ENCODE data around the gene UBE3A. TPM values are rescaled to one million over a fixed set of nuclear protein-coding genes. Genes with fewer than 3 reads are reported as not detected.
A peak's percentile ranks its signal among the peaks of the same experiment; 100 is the strongest.
"Not testable (repeated sequence)": the region's sequence is repeated elsewhere in the genome, so short reads cannot be mapped to it uniquely, and the experiment has no call there.

Gene UBE3A
- total and polyA plus RNA-seq, 4 experiments from 2014 or later, result 115 to 140 (median 124) TPM

DNA sequence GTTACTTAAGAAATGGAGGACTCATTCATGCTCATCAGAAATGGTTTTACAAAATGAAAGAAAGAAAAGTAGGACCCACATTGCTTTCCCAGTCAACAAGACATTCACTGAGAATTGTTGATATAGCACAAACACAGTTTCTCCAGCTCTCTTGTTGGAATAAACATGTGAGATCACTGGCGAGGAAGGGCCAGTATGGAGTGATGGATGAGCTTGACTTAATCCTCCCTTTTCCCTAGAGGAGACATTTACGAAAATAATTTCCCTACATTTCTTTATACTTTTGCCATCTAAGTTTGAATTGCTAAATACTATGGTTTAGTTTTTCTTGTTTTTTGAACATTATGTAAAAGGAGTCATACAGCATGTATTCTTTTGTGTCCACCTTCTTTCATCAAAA lies 15.9 kb upstream of the UBE3A start:
- H3K4me1 Mint-ChIP-seq, result no peaks in the 10 kb centered on the region
- H3K4me3 Mint-ChIP-seq, result no peak overlapping the region
- Histone ChIP-seq H3K4me3 (ENCODE audit: low read length in 2 of 2) (no peak overlapping the region), H3K27me3 (ENCODE audit: insufficient read depth, low read length) (no peaks in the 10 kb centered on the region), H3K36me3 (ENCODE audit: insufficient read depth, low read length) (no peaks in the 10 kb centered on the region), H3K27ac (ENCODE audit: low read depth, low read length) (no peak overlapping the region), H3K9me3 (ENCODE audit: control insufficient read depth in 1 of 2, low read length in 2 of 2) (peaks cover 0 to 10% of the 10 kb centered on the region in 2 donors), H3K4me1 (ENCODE audit: insufficient read depth, low read length) (no peaks in the 10 kb centered on the region)
- H3K27me3 Mint-ChIP-seq, result peaks cover 0 to under 1% of the 10 kb centered on the region in 2 donors
- H3K27ac Mint-ChIP-seq, result no peak overlapping the region
- H3K9me3 Mint-ChIP-seq, result peaks cover 0 to 20% (median 13%) of the 10 kb centered on the region in 8 donors
- ChIA-PET CTCF (ENCODE audit: partially characterized antibody) (no interaction called here), POLR2A (ENCODE audit: partially characterized antibody) (no interaction called here)
- peaks cover 0 to 6% of the 10 kb centered on the region in 2 donors for H3K36me3 Mint-ChIP-seq
- no peak for DNase-seq
- intact Hi-C loops (cut with micrococcal nuclease), result no loop called here

DNA sequence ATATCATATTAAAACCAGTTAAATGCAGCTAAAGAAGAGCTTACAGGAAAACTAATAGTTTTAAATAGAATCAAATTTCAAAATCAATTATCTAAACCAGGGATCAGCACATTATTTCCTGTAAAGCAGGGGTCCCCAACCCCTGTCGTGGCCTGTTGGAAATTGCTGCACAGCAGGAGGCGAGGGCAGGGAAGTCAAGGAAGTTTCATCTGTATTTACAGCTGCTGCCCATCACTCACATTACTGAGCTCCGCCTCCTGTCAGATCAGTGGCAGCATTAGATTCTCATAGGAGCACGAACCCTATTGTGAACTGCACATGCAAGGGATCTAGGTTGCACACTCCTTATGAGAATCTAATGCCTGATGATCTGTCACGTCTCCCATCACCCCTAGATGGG lies 14.4 kb upstream of the UBE3A start:
- H3K9me3 ChIP-seq (ENCODE audit: control insufficient read depth in 1 of 2, low read length in 2 of 2), result peaks cover 0 to 10% of the 10 kb centered on the region in 2 donors
- H3K4me3 Mint-ChIP-seq; H3K27ac Mint-ChIP-seq; H3K36me3 ChIP-seq (ENCODE audit: insufficient read depth, low read length); intact Hi-C loops (cut with micrococcal nuclease); H3K27me3 ChIP-seq (ENCODE audit: insufficient read depth, low read length); DNase-seq; H3K4me3 ChIP-seq (ENCODE audit: low read length in 2 of 2); POLR2A ChIA-PET (ENCODE audit: partially characterized antibody); H3K36me3 Mint-ChIP-seq; H3K27ac ChIP-seq (ENCODE audit: low read depth, low read length); H3K4me1 ChIP-seq (ENCODE audit: insufficient read depth, low read length); H3K4me1 Mint-ChIP-seq; H3K27me3 Mint-ChIP-seq: not testable (repeated sequence)
- CTCF ChIA-PET (ENCODE audit: partially characterized antibody), result interaction anchor here (1.5 kb wide), 1 partner anchor 12 kb away, joined by 4 read pairs; no protein-coding TSS in a partner anchor
- peaks cover 0 to 21% (median 13%) of the 10 kb centered on the region in 8 donors for H3K9me3 Mint-ChIP-seq

DNA sequence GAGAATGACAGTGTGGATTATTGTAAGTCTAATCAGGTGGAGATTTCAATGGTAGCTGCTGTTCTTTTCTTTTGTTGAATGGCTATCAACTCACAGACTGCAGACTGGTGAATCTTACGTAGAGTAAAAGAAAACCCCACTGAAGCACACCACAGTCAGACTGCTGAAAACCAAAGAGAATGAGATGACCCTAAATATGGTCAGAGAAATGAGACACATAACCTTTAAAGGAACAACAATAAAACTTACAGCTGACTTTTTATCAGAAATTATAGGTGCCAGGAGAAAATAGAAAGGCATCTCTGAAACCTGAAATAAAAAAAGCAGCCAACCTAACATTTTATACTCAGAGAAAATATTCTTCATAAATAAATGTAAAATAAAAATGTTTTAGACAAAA lies 12.7 kb upstream of the UBE3A start:
- H3K9me3 Mint-ChIP-seq, result peaks cover 0 to 21% (median 13%) of the 10 kb centered on the region in 8 donors
- Histone ChIP-seq H3K9me3 (ENCODE audit: control insufficient read depth in 1 of 2, low read length in 2 of 2) (peaks cover 0 to 10% of the 10 kb centered on the region in 2 donors), H3K36me3 (ENCODE audit: insufficient read depth, low read length) (no peaks in the 10 kb centered on the region), H3K4me3 (ENCODE audit: low read length in 2 of 2) (no peak overlapping the region), H3K27ac (ENCODE audit: low read depth, low read length) (no peak overlapping the region), H3K27me3 (ENCODE audit: insufficient read depth, low read length) (no peaks in the 10 kb centered on the region), H3K4me1 (ENCODE audit: insufficient read depth, low read length) (no peaks in the 10 kb centered on the region)
- ChIA-PET POLR2A (ENCODE audit: partially characterized antibody) (no interaction called here), CTCF (ENCODE audit: partially characterized antibody) (no interaction called here)
- peaks cover 0 to 6% of the 10 kb centered on the region in 2 donors for H3K36me3 Mint-ChIP-seq
- intact Hi-C loops (cut with micrococcal nuclease), result no loop called here
- H3K4me3 Mint-ChIP-seq, result no peak overlapping the region
- H3K27me3 Mint-ChIP-seq, result peaks cover 4 to 13% of the 10 kb centered on the region in 2 donors
- no peaks in the 10 kb centered on the region for H3K4me1 Mint-ChIP-seq
- DNase-seq, result no peak
- H3K27ac Mint-ChIP-seq, result no peak overlapping the region

DNA sequence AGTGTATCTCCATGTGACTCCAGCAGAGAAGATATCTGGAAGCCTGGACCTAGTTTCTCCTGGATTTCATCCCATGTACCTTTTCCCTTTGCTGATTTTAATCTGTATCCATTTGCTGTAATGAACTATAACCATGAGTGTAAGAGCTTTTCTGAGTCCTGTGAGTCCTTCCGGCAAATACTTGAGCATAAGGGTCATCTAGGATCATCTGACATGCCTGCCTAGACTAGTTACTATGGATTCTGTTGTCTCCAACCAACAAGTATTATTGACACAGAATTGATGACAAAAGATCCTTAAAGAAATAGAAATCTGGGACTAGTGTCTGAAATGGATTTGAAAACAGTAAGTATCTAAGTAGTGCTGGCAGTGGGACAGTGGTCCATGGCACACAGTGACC lies 11.3 kb upstream of the UBE3A start:
- H3K27ac ChIP-seq (ENCODE audit: low read depth, low read length), result no peak overlapping the region
- no peaks in the 10 kb centered on the region for H3K36me3 ChIP-seq (ENCODE audit: insufficient read depth, low read length)
- POLR2A ChIA-PET (ENCODE audit: partially characterized antibody), result no interaction called here
- Mint-ChIP-seq H3K27me3 (peaks cover 5 to 13% of the 10 kb centered on the region in 2 donors), H3K27ac (no peak overlapping the region), H3K4me1 (no peaks in the 10 kb centered on the region), H3K4me3 (no peak overlapping the region), H3K36me3 (peaks cover 0 to 6% of the 10 kb centered on the region in 2 donors), H3K9me3 (peaks cover 0 to 21% (median 13%) of the 10 kb centered on the region in 8 donors)
- no peak overlapping the region for H3K4me3 ChIP-seq (ENCODE audit: low read length in 2 of 2)
- no peaks in the 10 kb centered on the region for H3K4me1 ChIP-seq (ENCODE audit: insufficient read depth, low read length)
- DNase-seq, result no peak
- H3K27me3 ChIP-seq (ENCODE audit: insufficient read depth, low read length), result no peaks in the 10 kb centered on the region
- intact Hi-C loops (cut with micrococcal nuclease), result no loop called here
- CTCF ChIA-PET (ENCODE audit: partially characterized antibody), result no interaction called here
- peaks cover 0 to 10% of the 10 kb centered on the region in 2 donors for H3K9me3 ChIP-seq (ENCODE audit: control insufficient read depth in 1 of 2, low read length in 2 of 2)

DNA sequence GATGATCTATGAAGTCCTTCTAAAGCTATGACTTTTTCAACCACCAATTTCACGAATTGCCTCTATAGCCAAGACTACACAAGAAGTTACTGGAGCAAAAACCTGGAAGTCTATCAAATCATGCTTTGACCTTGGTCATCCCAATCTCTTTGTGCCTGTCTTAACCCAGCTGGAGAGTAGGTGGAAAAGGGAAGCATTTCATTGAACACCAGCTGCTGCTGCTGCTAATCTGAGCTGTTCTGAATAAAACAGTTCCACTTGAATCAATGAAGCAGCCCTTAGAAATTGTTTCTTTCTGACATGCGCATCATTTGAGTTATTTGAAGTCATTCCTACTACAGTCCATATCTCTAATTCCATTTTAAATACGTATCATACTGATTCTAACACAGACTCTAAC lies 7.3 kb upstream of the UBE3A start:
- intact Hi-C loops (cut with micrococcal nuclease), result no loop called here
- DNase-seq, result no peak
- H3K27ac ChIP-seq (ENCODE audit: low read depth, low read length), result no peak overlapping the region
- H3K27ac Mint-ChIP-seq, result no peak overlapping the region
- H3K36me3 ChIP-seq (ENCODE audit: insufficient read depth, low read length), result no peaks in the 10 kb centered on the region
- CTCF ChIA-PET (ENCODE audit: partially characterized antibody), result interaction anchor here (0.6 kb wide), 1 partner anchor 85 kb away, joined by 3 read pairs; no protein-coding TSS in a partner anchor
- no peaks in the 10 kb centered on the region for H3K27me3 ChIP-seq (ENCODE audit: insufficient read depth, low read length)
- H3K4me1 ChIP-seq (ENCODE audit: insufficient read depth, low read length), result no peaks in the 10 kb centered on the region
- H3K4me3 ChIP-seq (ENCODE audit: low read length in 2 of 2), result no peak overlapping the region
- H3K4me1 Mint-ChIP-seq, result no peaks in the 10 kb centered on the region
- H3K4me3 Mint-ChIP-seq, result no peak overlapping the region
- peaks cover 5 to 13% of the 10 kb centered on the region in 2 donors for H3K27me3 Mint-ChIP-seq
- H3K36me3 Mint-ChIP-seq, result peaks cover 0 to 2% of the 10 kb centered on the region in 2 donors
- POLR2A ChIA-PET (ENCODE audit: partially characterized antibody), result no interaction called here
- peaks cover 0 to 6% of the 10 kb centered on the region in 2 donors for H3K9me3 ChIP-seq (ENCODE audit: control insufficient read depth in 1 of 2, low read length in 2 of 2)
- peaks cover 0 to 10% (median 8%) of the 10 kb centered on the region in 8 donors for H3K9me3 Mint-ChIP-seq

DNA sequence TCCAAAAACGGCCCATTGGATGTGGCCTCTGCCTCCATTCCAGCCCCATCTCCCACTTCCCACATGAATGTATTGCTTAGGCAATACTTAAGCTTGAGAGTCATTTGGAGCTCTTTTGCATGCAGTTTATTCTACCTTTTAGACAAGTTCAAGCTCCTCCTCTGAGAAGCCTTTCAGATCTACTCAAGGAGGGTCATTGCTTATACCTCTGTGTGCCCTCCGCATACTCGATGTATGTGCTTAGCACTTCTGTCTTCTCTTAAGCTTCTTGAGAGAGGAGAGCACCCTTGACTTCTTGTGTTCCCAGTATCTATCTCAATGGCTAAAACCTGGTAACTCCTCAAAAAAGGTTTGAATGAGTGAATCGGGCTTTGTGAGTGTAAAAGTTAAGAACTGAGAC lies 6.6 kb upstream of the UBE3A start:
- no peak overlapping the region for H3K4me3 Mint-ChIP-seq
- H3K9me3 ChIP-seq (ENCODE audit: control insufficient read depth in 1 of 2, low read length in 2 of 2), result no peaks in the 10 kb centered on the region
- H3K36me3 ChIP-seq (ENCODE audit: insufficient read depth, low read length), result no peaks in the 10 kb centered on the region
- no peaks in the 10 kb centered on the region for H3K4me1 ChIP-seq (ENCODE audit: insufficient read depth, low read length)
- no peaks in the 10 kb centered on the region for H3K4me1 Mint-ChIP-seq
- no peak for DNase-seq
- H3K27me3 ChIP-seq (ENCODE audit: insufficient read depth, low read length), result no peaks in the 10 kb centered on the region
- intact Hi-C loops (cut with micrococcal nuclease), result no loop called here
- H3K27ac ChIP-seq (ENCODE audit: low read depth, low read length), result no peak overlapping the region
- peaks cover 0 to 7% (median 4%) of the 10 kb centered on the region in 8 donors for H3K9me3 Mint-ChIP-seq
- no peak overlapping the region for H3K27ac Mint-ChIP-seq
- POLR2A ChIA-PET (ENCODE audit: partially characterized antibody), result no interaction called here
- no peaks in the 10 kb centered on the region for H3K36me3 Mint-ChIP-seq
- CTCF ChIA-PET (ENCODE audit: partially characterized antibody), result interaction anchor here (0.6 kb wide), 1 partner anchor 84 kb away, joined by 3 read pairs; no protein-coding TSS in a partner anchor
- no peak overlapping the region for H3K4me3 ChIP-seq (ENCODE audit: low read length in 2 of 2)
- peaks cover 5 to 13% of the 10 kb centered on the region in 2 donors for H3K27me3 Mint-ChIP-seq

DNA sequence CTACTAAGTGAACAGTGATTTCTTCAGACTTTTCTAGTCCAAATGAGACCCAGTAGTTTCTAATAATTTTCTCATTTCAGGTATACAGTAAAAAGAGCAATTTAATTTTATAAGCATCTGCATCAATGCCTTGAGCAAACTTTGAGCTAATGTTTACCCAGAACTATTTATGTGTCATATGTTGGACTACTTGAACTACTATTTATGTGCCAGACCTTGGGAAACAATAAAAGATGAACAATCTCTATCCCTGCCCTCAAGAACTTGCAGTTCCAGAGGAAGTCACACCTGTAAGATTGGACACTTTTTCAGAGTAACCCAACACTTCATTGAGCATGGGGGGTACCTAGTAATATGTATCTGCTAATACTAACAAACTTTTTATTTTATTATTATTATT lies 2.3 kb upstream of the UBE3A start:
- H3K4me3 Mint-ChIP-seq, result peak overlapping the region in 2 of 8 donors; percentile 42 to 59
- POLR2A ChIA-PET (ENCODE audit: partially characterized antibody), result no interaction called here
- H3K36me3 Mint-ChIP-seq, result peaks cover 2 to 5% of the 10 kb centered on the region in 2 donors
- Histone ChIP-seq H3K4me1 (ENCODE audit: insufficient read depth, low read length) (peaks cover 22% of the 10 kb centered on the region), H3K4me3 (ENCODE audit: low read length in 2 of 2) (no peak overlapping the region), H3K36me3 (ENCODE audit: insufficient read depth, low read length) (no peaks in the 10 kb centered on the region), H3K27me3 (ENCODE audit: insufficient read depth, low read length) (no peaks in the 10 kb centered on the region), H3K9me3 (ENCODE audit: control insufficient read depth in 1 of 2, low read length in 2 of 2) (no peaks in the 10 kb centered on the region), H3K27ac (ENCODE audit: low read depth, low read length) (no peak overlapping the region)
- peaks cover 15 to 24% (median 20%) of the 10 kb centered on the region in 4 donors for H3K4me1 Mint-ChIP-seq
- no peaks in the 10 kb centered on the region for H3K9me3 Mint-ChIP-seq
- CTCF ChIA-PET (ENCODE audit: partially characterized antibody), result no interaction called here
- intact Hi-C loops (cut with micrococcal nuclease), result no loop called here
- DNase-seq, result no peak
- peak overlapping the region in 1 of 7 donors; percentile 13 for H3K27ac Mint-ChIP-seq
- H3K27me3 Mint-ChIP-seq, result peaks cover 0 to 1% of the 10 kb centered on the region in 2 donors

Measured in CD4-positive, alpha-beta memory T cell (primary cell).